Activated CD4-positive, alpha-beta T cell treated with anti-CD3 and anti-CD28 coated beads, Interleukin-2, amount 50 U/mL, for 48 hours (primary cell): Measurements from ENCODE around the gene YIPF1.
A peak's percentile ranks its signal among the peaks of the same experiment; 100 is the strongest.
"Not testable (repeated sequence)": the region's sequence is repeated elsewhere in the genome, so short reads cannot be mapped to it uniquely, and the experiment has no call there.

Source experiments
- DNase-seq, 2 experiments: peaks; one replicate each; pipeline ENCODE4 v3.0.0-alpha.2; 2020

Gene YIPF1

DNA sequence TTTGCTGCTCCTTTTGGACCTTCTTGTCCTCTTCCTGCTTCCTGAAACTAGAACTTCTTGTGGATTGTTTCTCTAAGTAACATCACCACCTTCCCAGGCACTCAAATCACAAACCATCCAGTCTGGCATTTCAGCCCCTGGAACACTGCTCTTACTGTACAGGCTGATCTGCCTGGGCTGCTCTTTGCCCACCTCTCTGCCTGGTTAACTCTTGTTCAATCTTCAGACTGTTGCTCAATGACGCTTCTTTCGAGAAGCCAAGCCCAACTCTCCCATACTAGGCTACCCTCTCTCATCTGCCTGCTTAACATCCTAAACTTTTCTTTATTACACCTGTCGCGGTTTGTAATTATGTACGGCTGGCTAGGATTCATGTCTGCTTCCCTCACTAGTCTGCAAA, 5.0 kb upstream of the YIPF1 start:
- DNase-seq, result no peak

DNA sequence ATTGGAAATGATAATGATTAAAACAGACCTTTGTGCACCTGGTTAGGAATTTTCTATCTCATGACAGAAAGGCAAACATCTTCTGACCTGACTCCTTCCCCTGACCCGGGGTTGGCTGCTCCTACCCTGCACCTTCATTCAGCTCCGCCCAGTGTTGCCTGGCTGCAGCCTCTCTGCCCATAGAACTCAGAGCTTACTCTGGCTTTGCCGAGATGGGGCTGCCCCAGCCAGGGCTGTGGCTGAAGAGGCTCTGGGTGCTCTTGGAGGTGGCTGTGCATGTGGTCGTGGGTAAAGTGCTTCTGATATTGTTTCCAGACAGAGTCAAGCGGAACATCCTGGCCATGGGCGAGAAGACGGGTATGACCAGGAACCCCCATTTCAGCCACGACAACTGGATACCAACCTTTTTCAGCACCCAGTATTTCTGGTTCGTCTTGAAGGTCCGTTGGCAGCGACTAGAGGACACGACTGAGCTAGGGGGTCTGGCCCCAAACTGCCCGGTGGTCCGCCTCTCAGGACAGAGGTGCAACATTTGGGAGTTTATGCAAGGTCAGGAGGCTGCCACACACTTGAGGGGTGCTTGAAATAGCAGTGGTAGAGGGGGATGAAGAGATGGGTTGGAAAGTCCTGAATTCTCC, 4.5 kb upstream of the YIPF1 start, which contains the start of gene DIO1:
TSS of gene DIO1 (plus strand) at position 189 of the 638 bp plus-strand sequence. CDS start at position 213, 24 bp downstream.
- DNase-seq, result peak in 1 of 2 experiments; percentile 12

DNA sequence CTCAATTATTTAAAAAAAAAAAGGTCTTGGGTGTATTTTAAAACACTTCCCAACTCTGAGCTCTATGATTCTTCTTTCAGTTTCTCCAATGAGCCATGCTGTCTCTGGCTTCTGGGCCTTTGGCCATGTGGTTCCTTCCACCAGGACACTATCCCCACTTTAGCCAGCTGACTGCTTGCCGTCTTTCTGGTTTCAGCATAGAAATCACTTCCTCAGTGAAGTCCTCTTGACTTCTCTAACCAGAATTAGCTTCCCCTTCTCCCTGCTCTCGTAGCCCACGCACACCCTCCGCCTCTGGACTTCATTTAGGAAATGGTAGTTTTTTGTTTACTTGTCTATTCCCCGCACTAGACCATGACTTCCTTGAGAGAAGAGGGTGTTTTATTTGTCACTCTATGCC, 3.3 kb upstream of the YIPF1 start:
- DNase-seq, result no peak

DNA sequence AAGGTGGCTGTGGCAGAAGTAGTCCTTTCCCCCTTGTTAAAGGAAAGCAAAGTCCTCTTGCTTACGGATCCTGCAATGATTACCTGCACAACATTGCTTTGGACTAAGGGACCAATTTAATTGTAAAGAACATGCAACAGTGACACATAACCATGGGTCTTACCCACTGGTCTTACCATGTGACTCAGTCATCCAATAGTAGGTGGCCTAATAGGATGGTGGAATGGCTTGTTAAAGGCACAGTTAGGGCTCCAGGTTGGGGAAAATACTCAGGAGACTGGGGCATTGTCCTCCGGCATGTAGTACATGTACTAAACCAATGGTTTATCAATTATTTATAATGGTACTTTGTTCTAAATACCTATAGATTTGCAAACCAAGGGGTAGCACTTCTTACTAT, 2.1 kb upstream of the YIPF1 start:
- DNase-seq, result no peak

DNA sequence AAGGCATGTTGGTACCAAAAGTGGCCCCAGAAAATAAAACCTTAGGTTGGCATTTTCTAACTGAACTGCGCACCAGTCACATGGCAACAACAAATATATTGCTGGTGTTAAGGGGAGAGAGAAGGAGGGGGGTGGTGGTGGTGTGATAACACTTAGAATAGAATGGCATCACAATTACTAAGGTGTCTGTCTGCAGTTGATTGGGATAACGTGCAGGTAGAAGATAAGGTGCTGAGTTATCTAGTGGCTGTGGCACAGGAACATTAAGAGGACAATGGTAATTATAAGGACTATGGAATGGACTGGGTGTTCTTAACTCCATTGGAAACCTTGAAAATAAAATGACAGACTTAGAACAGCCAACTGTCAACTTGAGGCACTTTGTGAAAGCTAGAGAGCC, 1.4 kb upstream of the YIPF1 start:
- no peak for DNase-seq

DNA sequence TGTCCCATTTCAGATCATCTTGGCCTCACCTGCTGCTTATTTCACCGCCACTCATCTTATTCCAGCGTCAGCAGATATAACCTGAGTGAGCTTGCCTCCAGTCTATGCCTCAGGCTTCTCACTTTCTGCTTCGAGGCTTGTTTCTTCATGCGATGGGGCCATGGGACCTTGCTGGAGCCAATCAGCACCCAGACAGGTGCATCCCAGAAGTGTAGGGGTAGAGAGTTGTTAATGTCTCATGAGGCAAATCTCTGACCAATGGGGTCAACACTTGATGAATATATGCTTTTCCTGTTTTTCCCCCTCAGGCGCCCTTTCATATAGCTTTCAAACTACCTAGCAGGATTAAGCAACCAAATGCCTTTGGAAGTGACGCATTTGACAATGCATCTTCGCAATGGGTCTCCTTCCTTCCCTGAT, 935 bp upstream of the YIPF1 start:
- peak; percentile 16 to 31 for DNase-seq

DNA sequence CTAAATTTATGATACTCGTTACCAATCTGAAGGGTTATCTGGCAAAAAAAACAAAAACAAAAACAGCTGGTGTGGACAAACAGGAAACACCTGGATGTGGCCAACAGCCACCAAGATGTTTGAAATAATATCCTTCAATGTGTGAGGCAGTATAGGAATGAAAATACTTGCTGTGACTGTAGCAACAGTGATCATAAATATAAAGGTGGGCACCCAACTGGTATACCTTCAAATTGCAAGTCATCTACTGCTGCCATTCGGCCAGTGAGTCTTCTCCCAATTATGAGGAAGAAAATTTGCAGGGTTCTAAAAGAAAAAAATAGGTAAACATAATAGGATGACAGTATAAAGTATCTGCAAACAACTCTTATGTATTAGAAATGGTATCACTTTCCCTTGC, 916 bp downstream of the YIPF1 start:
- DNase-seq, result no peak

DNA sequence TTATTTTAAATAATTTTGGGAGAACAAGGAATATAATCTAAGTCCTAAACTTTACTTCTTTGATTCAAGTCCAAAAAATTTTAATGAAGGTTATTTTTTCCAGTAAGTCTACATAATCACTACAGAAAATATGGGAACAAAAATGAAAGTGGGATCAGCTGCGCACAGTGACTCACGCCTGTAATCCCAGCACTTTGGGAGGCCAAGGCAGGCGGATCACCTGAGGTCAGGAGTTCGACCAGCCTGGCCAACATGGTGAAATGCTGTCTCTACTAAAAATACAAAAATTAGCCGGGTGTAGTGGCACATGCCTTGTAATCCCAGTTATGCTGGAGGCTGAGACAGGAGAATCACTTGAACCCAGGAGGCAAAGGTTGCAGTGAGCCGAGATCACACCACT, 6.0 kb downstream of the YIPF1 start:
- not testable (repeated sequence) for DNase-seq

DNA sequence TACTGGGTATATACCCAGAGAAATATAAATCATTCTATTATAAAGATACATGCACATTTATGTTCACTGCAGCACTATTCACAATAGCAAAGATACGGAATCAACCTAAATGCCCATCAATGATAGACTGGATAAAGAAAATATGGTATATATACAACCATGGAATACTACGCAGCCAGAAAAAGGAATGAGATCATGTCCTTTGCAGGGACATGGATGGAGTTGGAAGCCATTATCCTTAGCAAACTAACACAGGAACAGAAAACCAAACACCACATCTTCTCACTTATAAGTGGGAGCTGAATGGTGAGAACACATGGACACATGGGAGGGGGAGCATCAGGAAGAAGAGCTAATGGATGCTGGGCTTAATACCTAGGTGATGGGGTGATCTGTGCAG, 7.7 kb downstream of the YIPF1 start:
- not testable (repeated sequence) for DNase-seq

DNA sequence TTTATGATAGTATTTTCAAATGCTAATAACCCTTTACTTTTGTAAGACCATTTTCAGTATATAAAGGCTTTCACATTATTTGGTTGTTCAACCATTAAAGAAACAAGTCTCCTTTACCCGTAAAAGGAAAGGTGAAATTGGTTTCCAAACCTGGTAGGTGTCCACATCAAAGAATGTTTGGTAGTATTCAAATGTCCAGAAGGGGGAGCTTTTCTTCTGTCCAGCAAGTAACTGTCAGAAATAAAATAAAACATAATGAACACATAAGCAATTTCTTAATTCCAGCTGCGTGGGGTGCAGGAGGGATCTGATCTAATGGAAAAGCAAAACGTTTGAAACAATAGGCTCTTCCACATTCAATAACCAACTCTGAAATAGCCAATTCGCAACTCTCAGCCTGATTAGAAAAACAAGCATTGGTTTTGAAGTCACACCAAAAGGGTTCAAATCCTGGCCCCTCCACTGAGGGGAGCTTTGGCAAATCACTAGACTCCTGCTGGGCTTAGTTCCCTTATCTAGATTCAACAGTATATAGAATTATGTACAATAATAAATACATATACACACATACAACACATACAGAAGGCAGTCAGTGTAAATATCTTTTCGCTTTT, 11.0 kb downstream of the YIPF1 start:
- no peak for DNase-seq

DNA sequence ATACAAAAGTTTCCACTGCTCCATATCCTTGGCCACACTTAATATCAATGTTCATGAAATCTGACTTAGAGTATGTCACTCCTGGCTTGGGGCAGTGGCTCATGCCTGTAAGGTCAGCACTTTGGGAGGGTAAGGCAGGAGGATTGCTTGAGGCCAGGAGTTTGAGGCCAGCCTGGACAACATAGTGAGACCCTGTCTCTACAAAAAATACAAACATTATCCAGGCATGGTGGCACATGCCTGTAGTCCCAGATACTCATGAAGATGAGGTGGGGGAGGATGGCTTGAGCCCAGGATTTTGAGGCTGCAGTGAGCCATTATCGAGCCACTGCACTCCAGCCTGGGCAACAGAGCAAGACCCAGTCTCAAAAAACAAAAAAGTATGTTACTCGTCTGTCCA, 14.4 kb downstream of the YIPF1 start:
- not testable (repeated sequence) for DNase-seq

DNA sequence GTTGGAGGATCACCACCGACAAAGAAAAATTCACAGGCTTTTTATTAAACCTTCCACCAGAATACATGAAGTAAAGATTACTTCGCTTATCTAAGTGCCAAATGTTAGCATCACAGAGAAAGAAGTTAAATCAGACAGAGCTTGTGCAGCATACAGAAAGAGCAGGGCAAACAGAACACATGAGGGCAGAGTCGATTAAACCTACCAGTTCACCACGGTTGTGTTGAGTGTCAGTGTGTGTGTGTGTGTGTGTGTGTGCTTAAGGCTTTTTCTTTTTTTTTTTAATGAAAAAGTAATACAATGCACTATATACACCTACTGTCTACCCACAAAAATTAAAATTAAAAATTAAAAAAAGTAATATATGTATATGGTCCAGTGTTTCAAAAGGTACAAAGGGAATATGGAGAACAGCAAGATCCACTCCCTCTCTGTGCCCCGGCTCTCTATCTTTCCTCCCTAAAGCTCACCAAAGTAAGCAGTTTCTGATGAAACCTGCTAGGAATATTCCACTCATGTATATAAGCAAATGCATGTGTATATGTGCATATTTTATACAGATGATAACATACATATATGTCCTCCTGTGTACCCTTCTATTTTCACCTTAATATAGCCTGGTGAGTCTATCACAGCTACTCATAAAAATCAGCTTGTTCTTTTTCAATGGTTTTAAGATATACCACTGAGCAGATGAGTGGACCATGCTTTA, 17.7 kb downstream of the YIPF1 start:
- no peak for DNase-seq

DNA sequence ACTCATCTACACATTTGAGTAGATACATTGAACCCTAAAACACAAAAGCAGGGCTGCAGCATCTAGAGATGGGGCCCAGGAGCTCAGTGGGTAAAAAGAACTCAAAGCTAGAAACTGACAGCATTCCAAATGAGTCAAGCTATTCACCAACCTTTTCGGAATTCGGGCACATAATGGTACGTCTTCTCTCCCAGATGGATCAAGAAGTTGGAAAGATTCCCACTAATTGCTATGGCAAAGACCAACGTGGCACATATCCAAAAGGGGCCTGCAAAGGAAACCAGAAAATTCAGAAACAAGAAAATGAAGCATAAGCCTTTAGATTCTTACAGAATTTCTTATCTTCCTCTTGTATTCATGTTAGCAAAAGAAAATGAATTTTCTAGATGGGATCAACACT, 18.4 kb downstream of the YIPF1 start:
- no peak for DNase-seq

DNA sequence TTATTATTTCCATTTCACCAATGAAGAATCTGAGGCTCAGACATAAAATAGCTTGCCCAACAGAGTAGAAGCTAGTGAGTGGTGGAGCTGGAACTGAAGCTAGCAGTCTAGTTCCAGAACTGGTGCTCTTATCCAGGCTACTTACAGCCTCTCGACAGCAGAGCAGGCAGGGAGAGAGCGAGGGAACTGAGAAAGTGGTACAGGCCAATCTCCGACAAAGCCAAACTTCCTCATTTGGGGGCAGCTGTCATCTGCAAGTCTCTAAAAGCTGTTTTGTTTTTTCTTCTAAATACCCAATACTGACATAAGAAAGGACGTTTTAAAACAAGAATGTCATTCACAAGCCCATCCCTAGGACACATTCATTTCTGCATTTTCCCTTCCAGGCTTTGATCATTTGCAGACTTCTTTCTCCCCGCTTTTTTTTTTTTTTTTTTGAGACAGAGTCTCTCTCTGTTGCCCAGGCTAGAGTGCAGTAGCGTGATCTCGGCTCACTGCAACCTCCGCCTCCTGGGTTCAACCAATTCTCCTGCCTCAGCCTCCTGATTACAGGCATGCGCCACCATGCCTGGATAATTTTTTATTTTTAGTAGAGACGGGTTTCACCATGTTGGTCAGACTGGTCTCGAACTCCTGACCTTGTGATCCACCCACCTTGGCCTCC, 20.0 kb downstream of the YIPF1 start:
- DNase-seq, result no peak

DNA sequence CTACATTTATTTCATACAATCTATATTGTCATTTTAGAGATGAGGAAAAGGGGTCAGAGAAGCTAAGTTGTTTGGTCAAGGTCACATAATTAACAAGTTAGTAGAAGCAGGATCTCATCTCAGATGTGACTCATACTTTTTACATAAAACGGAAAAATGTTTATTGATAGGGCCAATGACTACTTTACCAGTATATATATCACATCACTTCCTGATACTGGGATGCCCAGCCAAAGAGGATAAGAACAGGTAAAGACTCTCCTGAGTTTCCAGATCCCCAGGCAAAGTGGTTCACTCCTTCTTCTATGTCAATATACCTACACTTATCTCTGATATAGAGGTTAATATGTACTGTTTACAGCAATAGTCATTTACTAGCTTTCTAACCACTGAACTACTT, 21.0 kb downstream of the YIPF1 start:
- DNase-seq, result no peak

DNA sequence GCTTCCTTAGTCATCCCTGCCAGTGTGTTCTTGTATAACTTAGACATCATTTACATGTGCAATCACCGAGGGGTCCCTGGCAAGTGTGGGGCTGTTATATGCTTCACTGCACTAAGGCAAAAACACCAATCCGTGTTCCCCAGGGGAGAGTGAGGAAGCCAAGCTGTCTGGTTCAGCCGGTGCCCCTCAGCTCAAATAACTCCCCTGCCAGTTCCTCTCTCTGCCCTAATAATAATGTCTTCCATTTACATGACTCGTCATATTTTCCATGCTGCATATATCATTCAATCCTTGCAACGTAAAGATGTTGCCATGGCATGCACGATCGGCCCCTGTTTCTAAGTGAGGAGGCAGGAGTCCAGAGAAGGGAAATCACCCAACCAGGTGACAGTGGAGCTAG, 27.1 kb downstream of the YIPF1 start:
- no peak for DNase-seq

DNA sequence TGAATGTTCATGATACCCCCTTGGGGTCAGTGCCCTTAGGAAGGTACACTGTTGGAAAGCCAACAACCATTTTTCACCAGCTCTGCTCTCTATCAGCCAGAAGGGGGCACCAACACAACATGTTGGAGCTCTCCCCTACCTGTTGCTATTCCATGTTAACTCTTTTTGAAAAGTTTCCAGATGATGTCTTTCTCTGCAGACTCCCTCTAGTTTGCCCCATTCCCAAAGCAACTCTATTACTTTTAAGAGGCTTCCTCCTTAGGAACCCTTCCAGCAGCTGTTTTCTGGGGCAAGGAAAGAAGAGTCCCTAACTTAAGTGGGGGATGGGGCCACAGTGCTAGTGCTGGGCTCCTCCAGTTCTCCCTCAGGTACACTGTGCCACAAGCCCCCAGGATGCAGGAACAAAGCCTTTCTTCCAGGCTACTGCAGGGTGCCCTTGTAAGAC, 28.6 kb downstream of the YIPF1 start:
- peak; percentile 33 to 47 for DNase-seq

DNA sequence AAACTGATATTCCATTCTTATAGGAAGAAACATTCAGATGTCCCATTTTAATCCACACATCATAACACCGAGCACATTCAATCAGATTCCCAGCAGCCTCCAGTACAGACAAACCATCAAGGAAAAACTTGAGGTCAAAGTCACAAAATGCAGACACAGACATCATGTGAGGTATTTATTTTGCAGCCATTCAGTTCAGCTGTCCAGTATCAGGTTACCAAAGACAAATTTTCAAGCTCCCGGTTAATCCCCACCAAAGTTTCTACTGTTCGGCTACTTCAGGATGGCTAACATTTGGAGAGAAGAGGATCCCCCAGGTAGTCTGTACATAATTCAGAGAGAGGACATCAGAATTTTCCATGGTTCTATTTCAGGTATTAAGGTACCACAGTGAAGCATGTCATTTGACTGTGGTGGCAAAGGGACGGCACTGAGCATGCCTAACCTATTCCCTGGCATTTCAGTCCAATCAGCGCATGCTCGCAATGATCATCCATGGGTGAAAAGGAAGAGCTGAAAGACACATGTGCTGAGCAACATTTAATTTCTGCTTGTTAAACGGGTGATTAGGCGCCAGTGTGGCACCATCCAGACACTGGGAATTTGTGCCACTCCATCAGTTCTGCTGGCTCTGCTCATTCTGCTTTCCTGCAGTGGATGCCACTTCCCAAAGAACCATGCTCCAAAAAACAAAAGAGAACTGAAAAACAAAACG, 37.9 kb downstream of the YIPF1 start:
- no peak for DNase-seq

DNA sequence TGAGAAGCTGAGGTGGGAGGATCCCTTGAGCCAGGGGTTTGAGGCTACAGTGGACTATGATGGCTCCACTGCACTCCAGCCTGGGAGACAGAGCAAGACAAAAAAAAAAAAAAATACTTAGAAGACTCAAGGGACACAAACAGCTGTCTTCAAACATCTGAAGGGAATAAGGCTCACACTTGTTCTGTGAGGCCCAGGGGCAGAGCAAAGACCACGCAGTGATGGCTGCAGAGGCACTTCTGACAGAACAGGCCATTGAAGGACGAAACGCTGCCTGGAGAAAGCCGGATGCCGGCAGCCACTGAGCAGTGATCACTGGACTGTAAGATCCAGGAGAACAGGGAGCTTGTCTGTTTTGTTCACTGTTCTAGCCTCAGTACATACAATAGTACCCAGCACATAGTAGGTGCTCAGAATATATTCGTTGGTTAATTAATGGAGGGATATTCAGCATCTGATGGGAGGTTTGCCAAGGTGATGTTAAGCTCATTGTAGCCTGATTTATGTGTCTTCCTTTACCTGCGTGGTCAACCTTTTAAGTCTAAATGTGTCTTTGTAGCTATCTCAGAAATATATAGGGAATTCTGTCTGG, 39.4 kb downstream of the YIPF1 start:
- DNase-seq, result no peak

DNA sequence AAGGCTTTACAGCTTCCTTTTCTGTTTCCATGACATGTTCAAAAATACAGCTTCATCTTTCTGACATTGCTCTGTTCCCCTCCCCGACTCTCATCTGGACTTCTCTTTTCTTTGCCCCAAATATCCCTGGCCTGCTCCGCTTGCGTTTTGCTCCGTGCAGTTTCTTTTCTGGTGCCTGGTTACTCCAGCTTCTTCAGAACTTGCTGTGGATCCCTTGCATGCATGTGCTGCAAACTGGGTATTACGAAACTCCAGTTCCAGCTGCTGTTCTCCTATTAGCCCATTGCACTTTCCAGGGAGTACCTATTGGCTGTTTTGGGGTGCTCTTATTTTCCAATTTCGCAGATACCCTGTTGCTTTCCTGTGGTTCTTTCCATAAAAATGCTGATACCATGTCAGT, 41.6 kb downstream of the YIPF1 start:
- DNase-seq, result no peak

DNA sequence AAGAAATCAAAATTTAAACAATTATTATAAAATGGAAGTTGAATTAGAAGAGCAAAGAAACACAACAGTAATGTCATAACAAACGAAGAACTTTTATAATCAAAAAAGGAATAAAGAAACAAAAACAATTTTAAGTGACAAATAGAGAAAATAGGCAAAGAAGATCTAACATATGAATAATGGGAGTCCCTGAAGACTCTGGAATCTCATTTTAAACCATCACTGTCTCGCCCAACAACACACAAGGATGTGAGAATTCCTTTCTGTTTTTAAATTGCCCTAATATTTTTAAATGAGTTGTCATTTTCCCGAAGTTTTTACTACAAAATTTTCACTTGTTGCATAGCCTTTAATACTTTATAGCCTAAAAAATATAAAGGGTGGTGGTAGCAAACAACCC, 47.2 kb downstream of the YIPF1 start:
- no peak for DNase-seq

DNA sequence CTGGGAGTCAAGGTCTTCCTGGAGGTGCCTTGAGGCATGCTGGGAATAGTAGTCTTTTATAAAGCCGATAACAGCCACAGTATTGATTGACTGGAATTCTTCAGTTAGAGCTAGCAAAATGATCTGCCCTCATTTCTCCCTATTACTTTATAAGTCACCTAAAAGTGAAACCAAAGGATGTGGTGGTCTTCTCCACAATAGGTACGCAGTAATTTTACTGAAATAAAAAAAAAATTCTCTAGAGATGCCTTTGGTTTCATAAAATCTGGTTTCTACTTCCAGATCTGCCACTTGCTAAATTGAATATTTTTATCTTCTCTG, 51.0 kb downstream of the YIPF1 start:
- no peak for DNase-seq
